Neuronal stem cell (in vitro differentiated cells): ENCODE measurements around the gene MAP3K15.

Experiments used
- DNase-seq: peaks from one replicate; pipeline ENCODE4 v3.0.0-alpha.2; 2013; ENCODE audit warnings: low spot score
- H2AFZ ChIP-seq: one replicate; pipeline ENCODE4 v1.6.1; 2013; ENCODE audit warnings: mild to moderate bottlenecking, low read length, inconsistent platforms
- H2AK5ac ChIP-seq: 2 replicates; pipeline ENCODE4 v1.6.1; 2013; ENCODE audit warnings: low read depth, mild to moderate bottlenecking, inconsistent platforms, low read length, moderate library complexity, mixed read lengths
- H2BK120ac ChIP-seq: 2 replicates; pipeline ENCODE4 v1.6.1; 2013; ENCODE audit warnings: low read depth, mild to moderate bottlenecking, inconsistent platforms, low read length, moderate library complexity, mixed read lengths
- H2BK12ac ChIP-seq: one replicate; pipeline ENCODE4 v1.6.1; 2013; ENCODE audit warnings: low read length, inconsistent platforms
- H2BK15ac ChIP-seq: 2 replicates; pipeline ENCODE4 v1.6.1; 2013; ENCODE audit warnings: mild to moderate bottlenecking, low read length, inconsistent platforms, mixed read lengths
- H2BK5ac ChIP-seq: one replicate; pipeline ENCODE4 v1.6.1; 2013; ENCODE audit warnings: inconsistent platforms, mild to moderate bottlenecking, low read length, moderate library complexity
- H3K14ac ChIP-seq: one replicate; pipeline ENCODE4 v1.6.1; 2013; ENCODE audit warnings: low read length, inconsistent platforms
- H3K18ac ChIP-seq: 2 replicates; pipeline ENCODE4 v1.6.1; 2013; ENCODE audit warnings: low read length, inconsistent platforms
- H3K23ac ChIP-seq: 2 replicates; pipeline ENCODE4 v1.6.1; 2013; ENCODE audit warnings: low read depth, mild to moderate bottlenecking, mixed read lengths, low read length, inconsistent platforms; ENCODE audit not compliant: poor library complexity
- H3K27ac ChIP-seq: replicated peaks from 3 replicates; pipeline ENCODE4 v1.5.1; 2013; ENCODE audit warnings: low read length, inconsistent platforms
- H3K27me3 ChIP-seq, 3 experiments: 2 replicates each; pipeline ENCODE4 v1.6.1; 2013; ENCODE audit warnings: low read length in 3 of 3, mild to moderate bottlenecking in 2 of 3, inconsistent platforms in 1 of 3, low read depth in 1 of 3, mixed read lengths in 1 of 3, moderate library complexity in 1 of 3; ENCODE audit not compliant: control insufficient read depth in 3 of 3, insufficient read depth in 3 of 3
- H3K36me3 ChIP-seq, 2 donors: replicated peaks in 1 of 2; 2 replicates each; pipeline ENCODE4 v1.6.1; 2013; ENCODE audit warnings: low read length in 2 of 2; ENCODE audit not compliant: control insufficient read depth in 2 of 2, insufficient read depth in 2 of 2
- H3K4ac ChIP-seq: 2 replicates; pipeline ENCODE4 v1.6.1; 2013; ENCODE audit warnings: inconsistent platforms, mild to moderate bottlenecking, low read length, moderate library complexity
- H3K4me1 ChIP-seq, 2 donors: 1 replicate in 1 of 2; 2 replicates in 1 of 2; pipeline ENCODE4 v1.6.1; 2013; ENCODE audit warnings: low read length in 2 of 2, low read depth in 1 of 2; ENCODE audit not compliant: control insufficient read depth in 2 of 2, insufficient read depth in 1 of 2
- H3K4me2 ChIP-seq: one replicate; pipeline ENCODE4 v1.6.1; 2013; ENCODE audit warnings: mild to moderate bottlenecking, low read length, inconsistent platforms; ENCODE audit not compliant: insufficient read depth, poor library complexity, severe bottlenecking
- H3K4me3 ChIP-seq, 2 donors: 2 replicates each; pipeline ENCODE4 v1.5.1; 2013; ENCODE audit warnings: low read length in 2 of 2, mild to moderate bottlenecking in 2 of 2, inconsistent platforms in 1 of 2, moderate library complexity in 1 of 2
- H3K79me1 ChIP-seq: one replicate; pipeline ENCODE4 v1.6.1; 2013; ENCODE audit warnings: low read depth, mild to moderate bottlenecking, inconsistent platforms, low read length, moderate library complexity
- H3K9ac ChIP-seq: one replicate; pipeline ENCODE4 v1.6.1; 2013; ENCODE audit warnings: mild to moderate bottlenecking, low read depth, low read length, inconsistent platforms; ENCODE audit not compliant: poor library complexity
- H3K9me3 ChIP-seq, 2 donors: replicated peaks in 1 of 2; 2 replicates each; pipeline versions ENCODE3 to v1.6.1; 2013; ENCODE audit warnings: low read length in 2 of 2, mild to moderate bottlenecking in 2 of 2, inconsistent platforms in 1 of 2, low read depth in 1 of 2, mixed read lengths in 1 of 2, moderate library complexity in 1 of 2; ENCODE audit not compliant: control insufficient read depth in 2 of 2, insufficient read depth in 1 of 2
- H4K8ac ChIP-seq: one replicate; pipeline ENCODE4 v1.6.1; 2013; ENCODE audit warnings: low read depth, mild to moderate bottlenecking, inconsistent platforms, low read length, moderate library complexity
- H4K91ac ChIP-seq: one replicate; pipeline ENCODE4 v1.6.1; 2013; ENCODE audit warnings: low read length, low read depth, mild to moderate bottlenecking, inconsistent platforms; ENCODE audit not compliant: poor library complexity
- WGBS, 2 donors: extraction: QIAGEN DNeasy Blood & Tissue Kit; methylation state at CpG; one replicate each; pipeline ENCODE4 v1.1.7; 2013; ENCODE audit warnings: missing lambda C conversion rate in 2 of 2, mixed read lengths in 1 of 2; ENCODE audit not compliant: insufficient read length in 2 of 2, insufficient replicate concordance in 1 of 2; ENCODE audit errors: extremely low coverage in 2 of 2; 5-methylcytosine and 5-hydroxymethylcytosine counted together

The MAP3K15 gene

GRCh38 chrX:19368576-19368975 lies 146.7 kb downstream of the MAP3K15 start:
- H3K18ac ChIP-seq = no peak overlapping the region
- no peak overlapping the region for H3K4ac ChIP-seq
- no peak overlapping the region for H2BK12ac ChIP-seq
- H3K23ac ChIP-seq = no peak overlapping the region
- no peak overlapping the region for H3K4me3 ChIP-seq
- H3K27ac ChIP-seq = no peak overlapping the region
- no peak for DNase-seq
- H3K9me3 ChIP-seq = no peaks in the 10 kb centered on the region
- no peak overlapping the region for H2BK120ac ChIP-seq
- peaks cover 0 to 6% of the 10 kb centered on the region in 2 donors for H3K36me3 ChIP-seq
- no peak overlapping the region for H4K91ac ChIP-seq
- H3K4me2 ChIP-seq = no peak overlapping the region
- no peak overlapping the region for H2BK15ac ChIP-seq
- no peak overlapping the region for H2AK5ac ChIP-seq
- WGBS, 2 donors = no CpG with 5 or more reads among the region's 6 CpGs
- no peaks in the 10 kb centered on the region for H3K79me1 ChIP-seq
- no peak overlapping the region for H2BK5ac ChIP-seq
- peaks cover 0 to 3% (median 0%) of the 10 kb centered on the region in 3 experiments for H3K27me3 ChIP-seq
- H3K9ac ChIP-seq = no peak overlapping the region
- no peak overlapping the region for H3K14ac ChIP-seq
- peaks cover 0 to 1% of the 10 kb centered on the region in 2 donors for H3K4me1 ChIP-seq
- H4K8ac ChIP-seq = no peak overlapping the region
- H2AFZ ChIP-seq = no peak overlapping the region

DNA sequence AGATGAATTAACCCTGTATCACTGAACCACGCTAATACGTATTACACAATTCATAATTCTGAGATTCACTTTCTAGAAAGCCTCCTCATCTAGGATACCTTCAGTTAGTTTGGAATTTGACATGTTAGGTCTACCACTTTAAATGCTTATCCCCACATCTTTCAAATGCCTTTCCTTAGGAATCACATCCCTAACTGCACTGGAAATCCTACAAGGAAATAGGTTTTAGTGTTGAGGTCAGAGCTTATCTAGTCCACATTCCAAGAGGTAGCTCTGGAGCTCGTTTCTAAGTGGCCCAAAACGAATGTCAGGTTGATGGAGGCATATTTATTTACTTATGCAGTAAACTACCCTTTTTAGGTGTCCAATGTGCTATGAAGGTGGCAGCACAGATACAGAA lies 153.6 kb downstream of the MAP3K15 start:
- H2BK15ac ChIP-seq = no peak overlapping the region
- H3K18ac ChIP-seq = no peak overlapping the region
- no peak overlapping the region for H2BK12ac ChIP-seq
- H3K27me3 ChIP-seq = peaks cover 0 to 5% (median 0%) of the 10 kb centered on the region in 3 experiments
- no peak overlapping the region for H2BK5ac ChIP-seq
- H2AFZ ChIP-seq = no peak overlapping the region
- H3K14ac ChIP-seq = no peak overlapping the region
- H3K79me1 ChIP-seq = no peaks in the 10 kb centered on the region
- DNase-seq = no peak
- H3K4me2 ChIP-seq = no peak overlapping the region
- H3K23ac ChIP-seq = no peak overlapping the region
- H3K4me1 ChIP-seq = no peaks in the 10 kb centered on the region
- H3K4ac ChIP-seq = no peak overlapping the region
- WGBS, 2 donors = no CpG with 5 or more reads among the region's 4 CpGs
- no peak overlapping the region for H4K91ac ChIP-seq
- no peak overlapping the region for H2BK120ac ChIP-seq
- H3K4me3 ChIP-seq = no peak overlapping the region
- no peak overlapping the region for H3K27ac ChIP-seq
- no peak overlapping the region for H3K9ac ChIP-seq
- no peak overlapping the region for H2AK5ac ChIP-seq
- peaks cover 6 to 48% of the 10 kb centered on the region in 2 donors for H3K36me3 ChIP-seq
- no peaks in the 10 kb centered on the region for H3K9me3 ChIP-seq
- H4K8ac ChIP-seq = no peak overlapping the region

- Histone ChIP-seq H3K14ac (no peak overlapping the region), H3K4ac (no peak overlapping the region), H2BK120ac (no peak overlapping the region), H2AK5ac (no peak overlapping the region), H3K27me3 (peaks cover 0 to 5% (median 0%) of the 10 kb centered on the region in 3 experiments), H3K36me3 (peaks cover 6 to 56% of the 10 kb centered on the region in 2 donors), H3K4me1 (no peaks in the 10 kb centered on the region), H2AFZ (no peak overlapping the region), H3K18ac (no peak overlapping the region), H3K4me2 (no peak overlapping the region), H3K4me3 (no peak overlapping the region), H3K9ac (no peak overlapping the region), H2BK5ac (no peak overlapping the region), H2BK12ac (no peak overlapping the region), H3K9me3 (no peaks in the 10 kb centered on the region), H2BK15ac (no peak overlapping the region), H3K23ac (no peak overlapping the region), H3K79me1 (no peaks in the 10 kb centered on the region), H3K27ac (no peak overlapping the region), H4K91ac (no peak overlapping the region), H4K8ac (no peak overlapping the region)
- no peak for DNase-seq
- no CpG with 5 or more reads among the region's 6 CpGs for WGBS, 2 donors
Measured at GRCh38 chrX:19360903-19361302, 154.4 kb downstream of the MAP3K15 start.

DNA sequence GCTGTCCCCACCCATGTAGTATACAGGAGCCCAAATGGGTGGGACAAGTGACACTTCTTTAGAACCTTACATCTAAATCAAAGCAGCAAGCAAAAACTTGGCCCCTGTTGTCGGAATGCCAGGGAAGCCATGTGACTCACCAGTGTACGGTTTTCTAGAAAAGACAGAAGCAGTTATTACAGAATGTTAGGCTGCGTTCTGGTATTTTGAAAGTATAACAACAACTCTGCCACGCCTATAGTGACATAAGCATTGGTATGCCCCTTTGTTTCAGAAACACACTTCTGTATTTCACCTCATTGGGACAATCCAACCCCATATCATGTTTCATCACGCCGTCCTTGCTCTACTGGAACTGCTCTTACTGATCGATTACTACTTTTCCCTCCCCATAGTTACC lies 156.8 kb downstream of the MAP3K15 start:
- Histone ChIP-seq H3K23ac (no peak overlapping the region), H3K4me2 (no peak overlapping the region), H3K36me3 (peaks cover 12 to 73% of the 10 kb centered on the region in 2 donors), H4K8ac (no peak overlapping the region), H3K4me3 (no peak overlapping the region), H3K4me1 (no peaks in the 10 kb centered on the region), H2BK12ac (no peak overlapping the region), H3K14ac (no peak overlapping the region), H2BK5ac (no peak overlapping the region), H3K9ac (no peak overlapping the region), H2AFZ (no peak overlapping the region), H3K27ac (no peak overlapping the region), H3K4ac (no peak overlapping the region), H2BK15ac (no peak overlapping the region), H3K27me3 (peaks cover 0 to 5% (median 0%) of the 10 kb centered on the region in 3 experiments), H3K9me3 (no peaks in the 10 kb centered on the region), H3K18ac (no peak overlapping the region), H4K91ac (no peak overlapping the region), H2AK5ac (no peak overlapping the region), H2BK120ac (no peak overlapping the region), H3K79me1 (no peaks in the 10 kb centered on the region)
- no CpG with 5 or more reads among the region's 7 CpGs for WGBS, 2 donors
- no peak for DNase-seq
